Adipocyte (in vitro differentiated cells): ENCODE results near the gene SRSF4.
"Not testable (repeated sequence)": the region's sequence is repeated elsewhere in the genome, so short reads cannot be mapped to it uniquely, and the experiment has no call there.

Experiments
- DNase-seq: peaks from one replicate; pipeline ENCODE4 v3.0.0-alpha.2; 2015; ENCODE audit warnings: low read depth
- H3K27me3 ChIP-seq: replicated peaks from 2 replicates; pipeline ENCODE4 v1.7.0; 2013; ENCODE audit warnings: mild to moderate bottlenecking, low read length, moderate library complexity; ENCODE audit not compliant: control insufficient read depth, insufficient read depth
- H3K36me3 ChIP-seq: 2 replicates; pipeline ENCODE4 v1.7.0; 2013; ENCODE audit warnings: low read length, mild to moderate bottlenecking, moderate library complexity; ENCODE audit not compliant: control insufficient read depth, insufficient read depth, severe bottlenecking
- H3K4me1 ChIP-seq: 2 replicates; pipeline ENCODE4 v1.7.0; 2013; ENCODE audit warnings: mild to moderate bottlenecking, low read length, moderate library complexity; ENCODE audit not compliant: control insufficient read depth, insufficient read depth
- H3K4me3 ChIP-seq: 2 replicates; pipeline ENCODE4 v1.7.0; 2013; ENCODE audit warnings: mild to moderate bottlenecking, low read length, moderate library complexity
- H3K9ac ChIP-seq: 2 replicates; pipeline ENCODE4 v1.7.0; 2013; ENCODE audit warnings: mild to moderate bottlenecking, low read length, moderate library complexity
- H3K9me3 ChIP-seq: 2 replicates; pipeline ENCODE4 v1.7.0; 2013; ENCODE audit warnings: mild to moderate bottlenecking, low read length, moderate library complexity; ENCODE audit not compliant: control insufficient read depth

Gene SRSF4

DNA sequence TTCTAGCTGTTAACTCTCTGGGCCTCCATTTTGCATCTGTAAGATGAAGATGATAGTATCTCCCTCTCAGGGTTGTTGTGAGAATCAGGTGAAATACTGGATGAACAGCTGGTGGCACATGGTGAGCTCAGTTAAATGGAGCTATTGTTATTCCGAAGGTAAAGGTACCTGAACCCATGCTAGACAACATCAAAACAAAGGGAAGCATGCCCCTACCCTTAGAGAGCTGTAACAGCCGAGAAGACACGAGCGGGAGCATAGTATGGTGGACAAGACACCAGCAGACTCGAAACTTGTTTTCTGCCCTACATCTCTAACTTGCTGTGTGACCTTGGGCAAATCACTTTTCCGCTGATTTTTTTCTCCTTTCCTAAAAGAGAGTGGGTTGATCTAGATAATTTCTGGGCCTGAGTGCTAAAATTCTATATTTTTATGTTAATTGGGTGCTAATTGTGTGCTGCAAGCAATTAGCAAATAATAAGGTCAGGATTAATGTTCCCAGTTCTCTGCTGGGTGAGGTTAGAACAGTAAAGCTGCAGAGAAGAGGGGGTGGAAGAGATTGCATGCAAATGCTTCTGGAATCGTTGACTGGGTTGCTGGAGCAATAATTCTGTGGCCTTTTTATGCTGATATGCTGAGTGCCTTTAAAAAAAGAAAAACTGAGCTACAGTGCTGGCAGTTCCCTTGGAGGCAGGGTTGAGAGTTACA is 68.8 kb downstream of the SRSF4 start:
- H3K4me1 ChIP-seq: peaks cover 4% of the 10 kb centered on the region
- DNase-seq: no peak

DNA sequence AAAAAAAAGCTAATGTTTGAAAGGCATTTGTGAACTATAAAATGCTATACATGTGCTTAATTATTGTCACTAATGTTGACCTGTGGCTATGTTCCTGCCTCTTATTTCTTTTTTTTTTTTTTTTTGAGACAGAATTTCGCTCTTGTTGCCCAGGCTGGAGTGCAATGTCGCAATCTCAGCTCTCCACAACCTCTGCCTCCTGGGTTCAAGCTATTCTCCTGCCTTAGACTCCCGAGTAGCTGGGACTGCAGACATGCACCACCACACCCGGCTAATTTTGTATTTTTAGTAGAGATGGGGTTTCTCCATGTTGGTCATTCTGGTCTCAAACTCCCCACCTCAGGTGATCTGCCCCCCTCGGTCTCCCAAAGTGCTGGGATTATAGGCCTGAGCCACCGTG is 73.7 kb downstream of the SRSF4 start:
- H3K4me1 ChIP-seq, DNase-seq: not testable (repeated sequence)
- peaks cover 11% of the 10 kb centered on the region for H3K36me3 ChIP-seq

More for the DNA sequence above, 68.8 kb downstream of the SRSF4 start:
- no peaks in the 10 kb centered on the region for H3K9me3 ChIP-seq
- H3K36me3 ChIP-seq: peaks cover 18% of the 10 kb centered on the region
- no peak overlapping the region for H3K4me3 ChIP-seq
- H3K27me3 ChIP-seq: no peaks in the 10 kb centered on the region
- H3K9ac ChIP-seq: no peak overlapping the region

DNA sequence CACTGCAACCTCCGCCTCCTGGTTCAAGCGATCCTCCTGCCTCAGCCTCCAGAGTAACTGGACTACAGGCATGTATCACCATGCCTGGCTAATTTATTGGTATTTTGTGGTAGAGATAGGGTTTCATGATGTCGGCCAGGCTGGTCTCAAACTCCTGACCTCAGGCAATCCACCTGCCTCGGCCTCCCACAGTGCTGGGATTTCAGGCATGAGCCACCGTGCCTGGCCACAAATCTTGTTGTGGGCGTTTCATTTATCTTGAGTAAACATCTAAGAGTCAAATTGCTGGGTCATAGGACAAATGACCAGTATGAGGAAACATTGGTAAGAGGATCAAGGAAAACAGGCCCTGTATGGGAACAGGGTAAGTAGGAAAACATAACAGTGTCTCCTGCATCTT is 75.9 kb downstream of the SRSF4 start:
- Histone ChIP-seq H3K9me3 (no peaks in the 10 kb centered on the region), H3K27me3 (no peaks in the 10 kb centered on the region), H3K4me1 (peaks cover 7% of the 10 kb centered on the region), H3K4me3 (no peak overlapping the region), H3K9ac (no peak overlapping the region), H3K36me3 (peaks cover 5% of the 10 kb centered on the region)
- no peak for DNase-seq

More for the DNA sequence above, 73.7 kb downstream of the SRSF4 start:
- not testable (repeated sequence) for H3K27me3 ChIP-seq, H3K9ac ChIP-seq, H3K4me3 ChIP-seq, H3K9me3 ChIP-seq

DNA sequence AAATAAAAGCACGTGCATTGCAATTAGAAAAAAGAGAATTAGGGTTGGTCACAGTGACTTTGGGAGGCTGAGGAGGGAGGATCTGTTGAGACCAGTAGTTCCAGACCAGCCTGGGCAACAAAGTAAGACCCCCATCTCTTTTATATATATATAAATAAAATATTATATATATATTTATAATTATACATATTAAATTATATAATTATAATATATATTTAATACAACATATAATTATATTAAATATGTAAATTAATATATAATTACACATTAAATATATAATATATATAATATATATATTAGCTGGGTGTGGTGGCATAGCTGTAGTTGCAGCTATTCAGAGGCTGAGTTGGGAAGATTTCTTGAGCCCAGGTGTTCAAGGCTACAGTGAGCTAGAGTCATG is 81.2 kb downstream of the SRSF4 start:
- H3K36me3 ChIP-seq: peaks cover 4% of the 10 kb centered on the region
- H3K4me1 ChIP-seq: no peaks in the 10 kb centered on the region
- no peak overlapping the region for H3K4me3 ChIP-seq
- no peak overlapping the region for H3K9ac ChIP-seq
- H3K27me3 ChIP-seq: no peaks in the 10 kb centered on the region
- H3K9me3 ChIP-seq: no peaks in the 10 kb centered on the region
- DNase-seq: no peak

DNA sequence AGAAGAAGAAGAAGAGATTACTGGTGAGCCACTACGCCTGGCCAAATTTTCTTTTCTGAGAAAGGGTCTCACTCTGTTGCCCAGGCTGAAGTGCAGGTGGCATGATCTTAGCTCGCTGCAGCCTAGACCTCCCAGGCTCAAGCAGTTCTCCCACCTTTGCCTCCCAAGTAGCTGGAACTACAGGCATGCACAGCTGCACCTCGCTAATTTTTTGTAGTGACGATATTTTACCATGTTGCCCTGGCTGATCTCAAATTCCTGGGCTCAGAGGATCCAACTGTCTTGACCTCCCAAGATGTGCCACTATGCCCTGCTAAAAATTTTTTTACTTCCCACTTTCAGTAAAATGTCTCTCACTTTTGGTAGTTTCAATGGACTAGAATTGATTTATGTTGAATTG is 82.4 kb downstream of the SRSF4 start:
- DNase-seq: no peak
- Histone ChIP-seq H3K4me1 (no peaks in the 10 kb centered on the region), H3K9me3 (no peaks in the 10 kb centered on the region), H3K9ac (no peak overlapping the region), H3K27me3 (no peaks in the 10 kb centered on the region), H3K4me3 (no peak overlapping the region), H3K36me3 (peaks cover 4% of the 10 kb centered on the region)
